Erythroblast (primary cell): Measurements from ENCODE around the gene MRPS5.

Experiments
- GATA1 ChIP-seq: IDR thresholded peaks from 2 replicates; pipeline ENCODE4 v1.6.1; 2011; ENCODE audit warnings: low read depth, mild to moderate bottlenecking, control low read depth, low read length, moderate library complexity
- POLR2A ChIP-seq: IDR thresholded peaks from 2 replicates; pipeline ENCODE4 v1.6.1; 2011; ENCODE audit warnings: mild to moderate bottlenecking, low read length

- TF ChIP-seq POLR2A (no peak), GATA1 (no peak)
Observed at GRCh38 chr2:95121093-95121406, 558 bp downstream of the MRPS5 start.
